SU-DHL-6 (cell line): Measurements from ENCODE around the gene FBN1.

Experiments
- H2AFZ ChIP-seq: fragments of 200-600 bp; sonication (generic); 2 replicates; pipeline ENCODE4 v1.6.1; 2014; ENCODE audit warnings: low read depth, mild to moderate bottlenecking, moderate library complexity, mixed read lengths, antibody characterized with exemption, low read length; ENCODE audit not compliant: severe bottlenecking
- H3F3A ChIP-seq: fragments of 200-600 bp; shearing (Covaris generic); 2 replicates; pipeline ENCODE4 v1.6.0; 2016; ENCODE audit warnings: antibody characterized with exemption, mild to moderate bottlenecking; ENCODE audit not compliant: insufficient read depth
- H3K27ac ChIP-seq: fragments of 200-600 bp; sonication (generic); 2 replicates; pipeline ENCODE4 v1.5.1; 2016; ENCODE audit warnings: low read depth, mild to moderate bottlenecking, low read length, moderate library complexity, mixed read lengths
- H3K27me3 ChIP-seq: fragments of 200-600 bp; sonication (generic), shearing (Covaris generic); 2 replicates; pipeline ENCODE4 v1.6.0; 2014; ENCODE audit warnings: mild to moderate bottlenecking, low read length
- H3K36me3 ChIP-seq: fragments of 200-600 bp; sonication (generic); 2 replicates; pipeline ENCODE4 v1.6.1; 2014; ENCODE audit warnings: mild to moderate bottlenecking, low read length, mixed read lengths
- H3K4me2 ChIP-seq: fragments of 300-600, 200-600 bp; shearing (Covaris generic), sonication (generic); 2 replicates; pipeline ENCODE4 v1.6.0; 2014; ENCODE audit warnings: low read length, low read depth, mild to moderate bottlenecking; ENCODE audit not compliant: poor library complexity, severe bottlenecking
- H3K4me3 ChIP-seq: fragments of 200-600 bp; sonication (generic); 2 replicates; pipeline ENCODE4 v1.5.1; 2014; ENCODE audit warnings: antibody characterized with exemption, low read length, mild to moderate bottlenecking, mixed read lengths; ENCODE audit not compliant: insufficient read depth, poor library complexity, severe bottlenecking
- H3K79me2 ChIP-seq: fragments of 200-600 bp; sonication (generic); 2 replicates; pipeline ENCODE4 v1.6.1; 2014; ENCODE audit warnings: mild to moderate bottlenecking, low read length, moderate library complexity; ENCODE audit not compliant: insufficient read depth
- H3K9ac ChIP-seq: fragments of 200-600 bp; sonication (generic); 2 replicates; pipeline ENCODE4 v1.7.0; 2014; ENCODE audit warnings: mild to moderate bottlenecking, low read length
- H3K9me2 ChIP-seq: fragments of 200-600 bp; sonication (generic); replicated peaks from 2 replicates; pipeline ENCODE4 v1.6.1; 2014; ENCODE audit warnings: low read length; ENCODE audit not compliant: insufficient read depth
- H3K9me3 ChIP-seq: fragments of 200-600 bp; sonication (generic); 2 replicates; pipeline ENCODE4 v1.6.1; 2014; ENCODE audit warnings: low read length, mixed read lengths; ENCODE audit not compliant: insufficient read depth
- H4K20me1 ChIP-seq: fragments of 200-600 bp; sonication (generic); 2 replicates; pipeline ENCODE4 v1.6.1; 2014; ENCODE audit warnings: low read depth, mild to moderate bottlenecking, antibody characterized with exemption, low read length, moderate library complexity, mixed read lengths
- CTCF ChIP-seq: fragments of 200-600 bp; sonication (generic); IDR thresholded peaks from one replicate; pipeline ENCODE4 v1.5.1; 2017; ENCODE audit warnings: antibody characterized with exemption, mild to moderate bottlenecking, low read length, moderate library complexity; ENCODE audit not compliant: insufficient read depth, poor library complexity, severe bottlenecking
- EZH2phosphoT487 ChIP-seq: fragments of 200-600 bp; sonication (generic), shearing (Covaris generic); conservative IDR thresholded peaks from 2 replicates; pipeline ENCODE4 v1.6.1; 2018; ENCODE audit warnings: mild to moderate bottlenecking, antibody characterized with exemption, low read length, moderate library complexity, mixed read lengths

The FBN1 gene

DNA sequence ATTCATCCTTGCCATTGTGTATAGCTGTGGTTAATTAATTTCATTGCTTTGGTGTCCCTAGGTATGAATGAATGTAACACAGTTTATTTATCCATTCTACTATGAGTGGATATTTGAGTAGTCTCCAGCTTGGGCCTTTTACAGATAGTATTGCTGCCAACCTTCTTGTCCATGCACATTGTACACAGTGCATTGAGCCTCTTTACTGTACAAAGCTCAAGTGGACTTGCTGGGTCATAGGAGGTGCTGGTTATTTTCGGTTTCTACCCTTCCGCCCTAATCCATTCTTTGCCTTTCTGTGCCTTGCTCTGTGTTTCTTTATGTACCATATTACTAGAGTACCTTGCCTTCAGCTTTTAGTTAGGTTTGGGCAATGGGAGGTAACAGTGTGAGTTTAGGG lies 253.6 kb downstream of the FBN1 start:
- no peaks in the 10 kb centered on the region for H3K36me3 ChIP-seq
- no peak overlapping the region for H3K4me2 ChIP-seq
- H4K20me1 ChIP-seq: no peaks in the 10 kb centered on the region
- no peaks in the 10 kb centered on the region for H3F3A ChIP-seq
- H2AFZ ChIP-seq: no peak overlapping the region
- no peaks in the 10 kb centered on the region for H3K79me2 ChIP-seq
- TF ChIP-seq CTCF (no peak), EZH2phosphoT487 (no peak)
- H3K4me3 ChIP-seq: no peak overlapping the region
- H3K9me3 ChIP-seq: no peaks in the 10 kb centered on the region
- no peaks in the 10 kb centered on the region for H3K9me2 ChIP-seq
- no peak overlapping the region for H3K9ac ChIP-seq
- no peaks in the 10 kb centered on the region for H3K27me3 ChIP-seq
- H3K27ac ChIP-seq: no peak overlapping the region

DNA sequence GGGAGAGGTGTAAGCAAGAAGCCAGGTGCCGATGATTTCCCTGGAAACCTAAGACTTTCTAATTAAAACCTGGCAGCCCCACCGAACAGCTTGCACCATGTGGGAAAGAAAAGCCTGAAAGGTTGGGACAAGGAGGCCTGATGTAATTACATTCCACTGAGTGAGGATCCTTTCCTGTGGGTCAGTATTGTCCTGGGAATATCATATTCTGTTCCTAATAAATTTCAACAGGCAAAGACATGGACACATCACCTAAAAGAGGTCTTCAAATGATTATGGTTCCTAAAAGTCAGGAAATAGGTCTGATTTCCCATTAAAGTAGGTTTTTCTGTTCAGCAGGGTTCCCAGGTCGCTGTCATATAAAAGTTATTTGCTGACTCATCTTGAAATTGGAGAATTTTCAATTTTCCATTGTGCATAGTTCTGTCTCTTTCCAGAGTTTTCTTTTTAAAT lies 255.8 kb downstream of the FBN1 start:
- no peaks in the 10 kb centered on the region for H3F3A ChIP-seq
- TF ChIP-seq EZH2phosphoT487: no peak
- TF ChIP-seq CTCF: no peak
- H3K9me3 ChIP-seq: no peaks in the 10 kb centered on the region
- H3K27me3 ChIP-seq: no peaks in the 10 kb centered on the region
- no peaks in the 10 kb centered on the region for H3K79me2 ChIP-seq
- H3K27ac ChIP-seq: no peak overlapping the region
- H3K9me2 ChIP-seq: no peaks in the 10 kb centered on the region
- H4K20me1 ChIP-seq: no peaks in the 10 kb centered on the region
- H3K4me2 ChIP-seq: no peak overlapping the region
- no peaks in the 10 kb centered on the region for H3K36me3 ChIP-seq
- H3K9ac ChIP-seq: no peak overlapping the region
- H3K4me3 ChIP-seq: no peak overlapping the region
- no peak overlapping the region for H2AFZ ChIP-seq

DNA sequence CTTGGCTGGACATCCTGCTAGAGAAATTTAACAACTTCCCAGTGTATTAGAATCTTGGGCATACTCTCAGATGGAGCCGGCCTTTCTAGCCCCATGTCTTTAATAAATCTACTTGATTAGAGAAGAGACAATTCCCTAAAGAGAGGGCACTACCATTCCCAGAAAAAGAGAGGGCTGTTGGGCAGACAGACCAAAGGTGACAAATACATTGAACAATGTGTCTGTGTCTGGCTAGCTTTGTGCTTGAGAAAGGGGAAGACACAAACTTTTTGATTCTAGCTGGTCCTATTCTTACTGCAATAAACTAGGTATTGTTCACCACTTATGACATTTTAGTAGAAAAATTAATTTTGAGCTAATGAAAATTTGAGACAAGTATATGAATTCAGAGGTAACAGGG lies 256.6 kb downstream of the FBN1 start:
- no peaks in the 10 kb centered on the region for H4K20me1 ChIP-seq
- H3K4me2 ChIP-seq: no peak overlapping the region
- no peaks in the 10 kb centered on the region for H3K36me3 ChIP-seq
- no peaks in the 10 kb centered on the region for H3K27me3 ChIP-seq
- no peaks in the 10 kb centered on the region for H3K9me2 ChIP-seq
- H3K27ac ChIP-seq: no peak overlapping the region
- H2AFZ ChIP-seq: no peak overlapping the region
- no peak overlapping the region for H3K9ac ChIP-seq
- H3F3A ChIP-seq: no peaks in the 10 kb centered on the region
- no peak overlapping the region for H3K4me3 ChIP-seq
- no peaks in the 10 kb centered on the region for H3K79me2 ChIP-seq
- H3K9me3 ChIP-seq: no peaks in the 10 kb centered on the region
- TF ChIP-seq CTCF: no peak
- no peak for TF ChIP-seq EZH2phosphoT487
